Endodermal cell (in vitro differentiated cells): ENCODE measurements around the gene AQP9. TPM values are rescaled to one million over a fixed set of nuclear protein-coding genes. Genes with fewer than 3 reads are reported as not detected.

Experiments used
- DNase-seq: peaks from one replicate; pipeline ENCODE4 v3.0.0-alpha.2; 2017
- H3K27ac ChIP-seq: 2 replicates; pipeline ENCODE4 v1.5.1; 2013; ENCODE audit warnings: mild to moderate bottlenecking, low read depth, low read length, moderate library complexity
- H3K27me3 ChIP-seq: 2 replicates; pipeline ENCODE4 v1.6.1; 2013; ENCODE audit warnings: mild to moderate bottlenecking, low read length, moderate library complexity; ENCODE audit not compliant: insufficient read depth, control insufficient read depth, poor library complexity, severe bottlenecking
- H3K36me3 ChIP-seq: 2 replicates; pipeline ENCODE4 v1.7.0; 2013; ENCODE audit warnings: mild to moderate bottlenecking, low read length, moderate library complexity; ENCODE audit not compliant: control insufficient read depth, insufficient read depth
- H3K4me1 ChIP-seq: one replicate; pipeline ENCODE4 v1.7.0; 2013; ENCODE audit warnings: low read length; ENCODE audit not compliant: control insufficient read depth, insufficient read depth
- H3K4me3 ChIP-seq: 2 replicates; pipeline ENCODE4 v1.5.1; 2013; ENCODE audit warnings: mild to moderate bottlenecking, low read length, moderate library complexity
- H3K9ac ChIP-seq: 2 replicates; pipeline ENCODE4 v1.6.1; 2013; ENCODE audit warnings: mild to moderate bottlenecking, low read length, moderate library complexity; ENCODE audit not compliant: poor library complexity, severe bottlenecking; ENCODE audit errors: extremely low read depth
- H3K9me3 ChIP-seq: 2 replicates; pipeline ENCODE4 v1.6.1; 2013; ENCODE audit warnings: mild to moderate bottlenecking, low read length, moderate library complexity; ENCODE audit not compliant: control insufficient read depth
- H3K27ac Mint-ChIP-seq: 2 replicates; pipeline ENCODE4 v1.8.0; 2020; ENCODE audit warnings: mixed read lengths
- H3K27me3 Mint-ChIP-seq: 2 replicates; pipeline ENCODE4 v1.8.0; 2021; ENCODE audit warnings: mild to moderate bottlenecking, mixed read lengths; ENCODE audit not compliant: insufficient read depth
- H3K36me3 Mint-ChIP-seq: 2 replicates; pipeline ENCODE4 v1.8.0; 2020; ENCODE audit warnings: low read depth, mixed read lengths
- H3K4me1 Mint-ChIP-seq: 2 replicates; pipeline ENCODE4 v1.8.0; 2020; ENCODE audit warnings: mixed read lengths
- H3K4me3 Mint-ChIP-seq: 2 replicates; pipeline ENCODE4 v1.8.0; 2020; ENCODE audit warnings: mild to moderate bottlenecking, moderate library complexity, mixed read lengths
- H3K9me3 Mint-ChIP-seq: 2 replicates; pipeline ENCODE4 v1.8.0; 2020; ENCODE audit warnings: mild to moderate bottlenecking, mixed read lengths
- whole genome bisulfite sequencing, 2 experiments: methylation state at CpG; one replicate each; pipeline versions ENCODE4 v1.1.5 to v1.1.7; 2013; ENCODE audit warnings: missing lambda C conversion rate in 2 of 2, mixed read lengths in 1 of 2; ENCODE audit not compliant: insufficient coverage in 1 of 2, insufficient read length in 1 of 2; 5-methylcytosine and 5-hydroxymethylcytosine counted together
- long read RNA-seq, 4 experiments: library from polyadenylated mRNA in 2 of 4; library from RNA in 1 of 4; library from capped mRNA in 1 of 4; stranded (forward) in 3 of 4; unstranded in 1 of 4; transcript quantifications; one replicate each; pipeline ENCODE4 v2.0.0, GENCODE V29; 2020 to 2021; ENCODE audit warnings: inconsistent platforms in 1 of 4
- polyA plus RNA-seq, 2 experiments: library from polyadenylated mRNA; stranded (reverse); fragments of 50-300 nt; gene quantifications; one replicate each; pipeline ENCODE4 v1.2.3, GENCODE V29; 2013
- total RNA-seq, 2 donors: library from RNA; stranded (reverse); fragmentation: NEBNext Ultra II Directional in 1 of 2; extraction: Animal tissue kit (Norgen Biotek cat#: 25700) in 1 of 2; gene quantifications; 2 replicates in 1 of 2; 3 replicates in 1 of 2; pipeline ENCODE4 v1.2.1, GENCODE V29; 2021
- TF ChIP-seq, protein P1 (sequence below): fragments of 200-600 bp; sonication (generic); conservative IDR thresholded peaks from 2 replicates; pipeline ENCODE4 v1.5.0; 2021; ENCODE audit warnings: antibody characterized with exemption, mild to moderate bottlenecking

The AQP9 gene, protein sequence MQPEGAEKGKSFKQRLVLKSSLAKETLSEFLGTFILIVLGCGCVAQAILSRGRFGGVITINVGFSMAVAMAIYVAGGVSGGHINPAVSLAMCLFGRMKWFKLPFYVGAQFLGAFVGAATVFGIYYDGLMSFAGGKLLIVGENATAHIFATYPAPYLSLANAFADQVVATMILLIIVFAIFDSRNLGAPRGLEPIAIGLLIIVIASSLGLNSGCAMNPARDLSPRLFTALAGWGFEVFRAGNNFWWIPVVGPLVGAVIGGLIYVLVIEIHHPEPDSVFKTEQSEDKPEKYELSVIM
- total RNA-seq, result not detected
- polyA plus RNA-seq (2013, experiment 1 of 2), result not detected
- not detected for polyA plus RNA-seq (2013, experiment 2 of 2)
- long read RNA-seq, experiment 1, result 0 reads
- long read RNA-seq, experiment 2, result 0 reads
- long read RNA-seq, experiment 3, result 0 reads
- long read RNA-seq, experiment 4, result 0 reads

DNA sequence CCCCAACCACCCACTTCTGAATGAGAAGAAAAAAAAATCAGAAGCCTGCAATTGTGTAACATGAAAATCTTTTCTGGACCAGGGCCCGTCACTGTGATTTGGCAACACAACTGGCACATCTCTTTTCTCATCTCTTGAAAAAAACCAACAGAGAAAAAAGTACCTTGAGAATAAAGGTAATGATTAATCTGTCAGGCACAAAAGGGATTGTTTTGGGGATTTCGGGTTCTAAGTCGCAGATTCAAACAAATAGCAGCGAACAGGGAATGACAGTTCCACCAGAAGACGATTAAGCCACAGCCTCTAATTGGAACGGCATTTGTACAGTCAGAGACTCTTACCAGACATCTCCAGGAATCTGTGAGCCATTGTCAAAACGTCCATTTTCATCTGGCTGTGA is at the start of gene AQP9:
TSS of gene AQP9 (plus strand) at position 276 of the 400 bp plus-strand sequence. CDS start 185 bp downstream, outside the sequence.
- 82 to 88% methylated on average over 6 of the region's 7 CpGs for WGBS, 2 experiments
- H3K9me3 Mint-ChIP-seq, result no peaks in the 10 kb centered on the region
- no peaks in the 10 kb centered on the region for H3K9me3 ChIP-seq
- H3K9ac ChIP-seq, result no peak within 1 kb of the TSS
- no peak within 1 kb of the TSS for H3K27ac ChIP-seq
- no peak within 1 kb of the TSS for H3K27ac Mint-ChIP-seq
- no peak within 1 kb of the TSS for H3K4me3 ChIP-seq
- peaks cover 4% of the 10 kb centered on the region for H3K27me3 Mint-ChIP-seq
- peaks cover 2% of the 10 kb centered on the region for H3K4me1 Mint-ChIP-seq
- H3K4me1 ChIP-seq, result no peaks in the 10 kb centered on the region
- no peak for DNase-seq
- no peaks in the 10 kb centered on the region for H3K36me3 Mint-ChIP-seq
- no peaks in the 10 kb centered on the region for H3K27me3 ChIP-seq
- TF ChIP-seq, protein P1, sequence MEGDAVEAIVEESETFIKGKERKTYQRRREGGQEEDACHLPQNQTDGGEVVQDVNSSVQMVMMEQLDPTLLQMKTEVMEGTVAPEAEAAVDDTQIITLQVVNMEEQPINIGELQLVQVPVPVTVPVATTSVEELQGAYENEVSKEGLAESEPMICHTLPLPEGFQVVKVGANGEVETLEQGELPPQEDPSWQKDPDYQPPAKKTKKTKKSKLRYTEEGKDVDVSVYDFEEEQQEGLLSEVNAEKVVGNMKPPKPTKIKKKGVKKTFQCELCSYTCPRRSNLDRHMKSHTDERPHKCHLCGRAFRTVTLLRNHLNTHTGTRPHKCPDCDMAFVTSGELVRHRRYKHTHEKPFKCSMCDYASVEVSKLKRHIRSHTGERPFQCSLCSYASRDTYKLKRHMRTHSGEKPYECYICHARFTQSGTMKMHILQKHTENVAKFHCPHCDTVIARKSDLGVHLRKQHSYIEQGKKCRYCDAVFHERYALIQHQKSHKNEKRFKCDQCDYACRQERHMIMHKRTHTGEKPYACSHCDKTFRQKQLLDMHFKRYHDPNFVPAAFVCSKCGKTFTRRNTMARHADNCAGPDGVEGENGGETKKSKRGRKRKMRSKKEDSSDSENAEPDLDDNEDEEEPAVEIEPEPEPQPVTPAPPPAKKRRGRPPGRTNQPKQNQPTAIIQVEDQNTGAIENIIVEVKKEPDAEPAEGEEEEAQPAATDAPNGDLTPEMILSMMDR, result no peak
- no peak within 1 kb of the TSS for H3K4me3 Mint-ChIP-seq
- no peaks in the 10 kb centered on the region for H3K36me3 ChIP-seq

DNA sequence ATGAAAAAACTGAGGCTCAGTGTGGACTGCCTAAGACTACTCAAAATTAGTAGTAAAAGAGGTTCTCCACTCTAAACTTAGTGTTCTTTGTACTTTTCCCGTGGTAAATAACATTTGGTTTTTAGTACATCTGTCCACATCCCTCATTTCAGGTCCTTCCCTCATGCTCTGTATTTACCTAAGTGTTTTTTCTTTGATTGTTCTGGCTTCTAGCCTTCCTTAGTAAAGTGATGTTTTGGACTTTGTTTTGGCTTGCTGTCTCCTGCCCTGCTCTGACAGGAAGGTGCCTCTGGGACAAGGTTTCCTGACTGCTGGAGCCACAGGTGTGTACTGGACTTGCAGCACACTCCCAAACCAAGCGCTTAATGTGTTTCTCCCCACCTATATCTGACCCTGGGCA is 42.8 kb upstream of the AQP9 start:
- H3K36me3 ChIP-seq, result no peaks in the 10 kb centered on the region
- WGBS, 2 experiments, result 93% methylated on average over 2 of the region's 2 CpGs; no CpG with 5 or more reads in 1 of the 2 experiments
- no peak overlapping the region for H3K9ac ChIP-seq
- H3K9me3 ChIP-seq, result no peaks in the 10 kb centered on the region
- H3K4me1 ChIP-seq, result no peaks in the 10 kb centered on the region
- H3K27ac ChIP-seq, result no peak overlapping the region
- H3K27me3 ChIP-seq, result no peaks in the 10 kb centered on the region
- no peak for DNase-seq
- Mint-ChIP-seq H3K27ac (no peak overlapping the region), H3K36me3 (no peaks in the 10 kb centered on the region), H3K9me3 (peaks cover 2% of the 10 kb centered on the region), H3K27me3 (peaks cover 5% of the 10 kb centered on the region), H3K4me1 (no peaks in the 10 kb centered on the region), H3K4me3 (no peak overlapping the region)
- TF ChIP-seq, protein P1, result no peak
- no peak overlapping the region for H3K4me3 ChIP-seq

DNA sequence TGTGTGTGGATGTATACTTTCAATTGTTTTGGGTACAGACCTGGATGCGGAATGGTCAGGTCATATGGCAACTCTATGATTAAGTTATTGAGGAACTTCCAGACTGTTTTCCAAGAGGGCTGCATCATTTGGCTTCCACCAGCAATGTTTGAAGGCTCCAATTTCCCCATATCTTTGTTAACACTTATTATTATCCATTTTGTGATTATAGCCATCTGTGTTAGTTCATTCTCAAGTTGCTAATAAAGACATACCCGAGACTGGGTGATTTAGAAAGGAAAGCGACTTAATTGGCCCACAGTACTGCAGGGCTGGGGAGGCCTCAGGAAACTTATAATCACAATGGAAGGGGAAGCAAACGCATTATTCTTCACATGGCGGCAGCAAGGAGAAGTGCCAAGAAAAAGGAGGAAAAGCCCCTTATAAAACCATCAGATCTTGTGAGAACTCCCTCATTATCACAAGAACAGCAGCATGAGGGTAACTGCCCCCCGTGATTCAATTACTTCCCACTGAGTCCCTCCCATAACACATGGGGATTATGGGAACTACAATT is 41.6 kb upstream of the AQP9 start:
- WGBS, 2 experiments, result 85 to 87% methylated on average over 4 to 6 of the region's 6 CpGs
- no peaks in the 10 kb centered on the region for H3K4me1 Mint-ChIP-seq

More for the DNA sequence above, 41.6 kb upstream of the AQP9 start:
- Histone ChIP-seq H3K9ac (no peak overlapping the region), H3K9me3 (no peaks in the 10 kb centered on the region), H3K4me3 (no peak overlapping the region), H3K4me1 (no peaks in the 10 kb centered on the region), H3K27me3 (no peaks in the 10 kb centered on the region), H3K27ac (no peak overlapping the region), H3K36me3 (no peaks in the 10 kb centered on the region)
- no peak overlapping the region for H3K4me3 Mint-ChIP-seq
- H3K9me3 Mint-ChIP-seq, result peaks cover 2% of the 10 kb centered on the region
- DNase-seq, result no peak
- no peak overlapping the region for H3K27ac Mint-ChIP-seq
- H3K36me3 Mint-ChIP-seq, result no peaks in the 10 kb centered on the region
- peaks cover 5% of the 10 kb centered on the region for H3K27me3 Mint-ChIP-seq
- TF ChIP-seq, protein P1, result no peak
